ELR (cell line): ENCODE data around the gene SAMD7.

Experiments used
- DNase-seq: peaks from one replicate; pipeline ENCODE4 v3.0.0-alpha.2; 2015; ENCODE audit warnings: low read depth

The SAMD7 gene

DNA sequence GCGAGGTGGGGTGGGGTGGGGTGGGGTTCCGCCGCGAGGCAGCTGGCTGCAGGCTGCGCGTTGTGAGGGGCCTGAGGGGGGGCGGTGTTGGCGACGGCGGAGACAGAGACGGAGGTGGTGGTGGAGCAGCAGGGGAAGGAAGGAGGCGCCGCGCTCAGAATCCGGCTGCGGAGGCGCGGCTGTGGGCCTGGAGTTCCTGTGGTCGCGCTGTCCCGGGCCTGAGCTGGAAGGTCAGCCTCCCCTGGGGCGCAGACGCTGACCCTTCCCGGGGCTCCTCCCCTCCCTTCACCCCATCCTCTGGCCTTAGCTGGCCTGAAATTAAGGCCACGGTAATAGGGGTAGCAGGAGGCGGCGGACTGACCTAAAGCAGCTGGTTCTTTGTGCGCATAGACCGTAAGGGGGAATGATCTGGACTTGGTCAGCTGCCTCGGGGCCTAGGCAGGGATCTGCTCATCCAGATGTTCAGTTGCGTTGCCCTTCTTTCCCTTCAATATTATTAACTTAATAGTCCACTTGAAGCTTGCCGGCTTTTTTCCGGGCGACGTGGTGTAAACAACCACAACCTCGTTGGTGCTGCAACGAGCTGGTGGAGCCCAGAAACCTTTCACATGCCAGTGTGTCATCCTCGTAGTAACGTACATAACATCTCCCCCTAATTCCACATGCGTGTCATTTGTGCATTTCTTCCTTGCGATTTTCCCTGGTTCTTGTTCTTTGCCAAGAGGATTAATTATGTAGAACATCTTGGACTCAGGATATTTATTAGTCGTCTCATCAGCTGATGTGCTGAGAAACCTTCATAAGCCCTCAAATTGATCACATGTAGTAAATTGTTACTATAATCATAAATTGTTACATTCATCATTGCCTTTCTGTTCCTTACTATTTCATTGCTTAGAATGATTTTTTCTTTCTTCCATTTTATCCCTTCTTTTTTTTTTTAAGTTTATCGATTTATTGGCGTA lies 55.9 kb downstream of the SAMD7 start:
- peak; percentile 71 for DNase-seq

DNA sequence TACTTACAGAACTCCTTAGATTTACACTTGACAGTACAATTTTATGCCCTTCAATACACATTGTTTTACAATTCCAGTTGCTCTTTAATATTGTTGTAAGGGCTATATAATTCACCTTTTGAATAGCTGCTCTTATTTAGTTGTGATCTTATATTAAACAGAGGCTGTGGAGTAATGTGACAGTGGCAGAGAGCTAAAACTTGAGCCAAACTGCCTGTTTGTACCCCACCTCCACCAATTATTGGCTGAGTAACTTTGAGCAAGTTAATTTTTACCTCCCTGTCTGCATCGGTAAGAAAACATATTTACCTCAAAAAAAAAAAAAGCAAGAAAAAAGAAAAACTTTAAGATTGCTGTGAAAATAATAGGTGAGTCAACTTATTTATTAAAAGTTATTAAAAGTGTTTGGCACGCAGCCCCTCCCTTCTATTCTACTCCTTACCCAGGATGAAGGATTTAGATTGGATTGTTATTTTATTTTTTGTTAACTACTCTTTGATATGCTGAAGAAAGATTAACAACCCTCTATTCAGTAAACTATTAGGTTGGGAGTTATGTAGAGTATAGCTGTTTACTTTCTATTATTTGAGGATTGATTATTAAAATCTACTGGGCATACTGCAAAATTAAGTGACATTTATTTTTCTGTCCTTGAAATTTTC lies 57.0 kb downstream of the SAMD7 start:
- no peak for DNase-seq

DNA sequence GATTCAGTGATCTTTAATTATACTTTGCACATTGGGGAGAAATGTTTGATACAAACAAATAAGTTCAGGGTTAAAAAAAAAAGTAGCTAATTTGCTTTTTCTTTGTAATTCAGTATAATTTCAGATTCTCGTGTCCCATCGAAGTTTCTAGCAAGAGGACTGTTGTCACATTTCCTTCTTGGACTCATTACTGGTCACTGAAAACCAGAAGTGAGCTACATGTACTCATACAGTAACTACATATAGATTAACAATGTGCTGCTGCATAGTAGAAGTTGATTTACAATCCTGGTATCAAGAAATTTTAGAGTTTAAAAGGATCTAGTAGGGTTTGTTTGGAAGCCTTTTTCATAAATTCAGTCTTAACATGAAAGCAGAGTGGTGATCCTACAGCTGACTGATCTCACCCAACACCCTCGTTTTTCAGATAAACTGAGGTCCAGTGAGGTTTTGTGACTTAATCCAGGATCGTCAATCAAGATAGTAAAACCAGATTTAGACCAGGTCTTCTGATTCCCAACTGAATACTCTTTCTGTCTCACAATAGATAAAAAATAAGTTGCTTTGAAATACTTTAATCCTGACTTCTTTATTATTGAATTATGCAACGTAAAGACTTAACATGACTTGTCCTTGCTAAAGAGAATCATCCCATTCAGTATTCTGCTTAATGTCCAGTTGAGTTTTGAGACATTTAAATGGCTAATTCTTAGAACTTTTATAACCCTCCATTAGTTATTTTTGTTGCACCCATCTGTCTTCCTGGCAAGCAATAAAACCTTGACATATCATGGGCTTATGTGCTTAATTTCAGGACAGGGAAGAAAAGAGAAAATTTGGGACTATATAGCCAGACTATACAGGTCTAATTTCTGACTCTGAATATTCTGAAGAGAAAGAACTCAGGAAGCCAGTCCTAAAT lies 58.1 kb downstream of the SAMD7 start:
- no peak for DNase-seq

DNA sequence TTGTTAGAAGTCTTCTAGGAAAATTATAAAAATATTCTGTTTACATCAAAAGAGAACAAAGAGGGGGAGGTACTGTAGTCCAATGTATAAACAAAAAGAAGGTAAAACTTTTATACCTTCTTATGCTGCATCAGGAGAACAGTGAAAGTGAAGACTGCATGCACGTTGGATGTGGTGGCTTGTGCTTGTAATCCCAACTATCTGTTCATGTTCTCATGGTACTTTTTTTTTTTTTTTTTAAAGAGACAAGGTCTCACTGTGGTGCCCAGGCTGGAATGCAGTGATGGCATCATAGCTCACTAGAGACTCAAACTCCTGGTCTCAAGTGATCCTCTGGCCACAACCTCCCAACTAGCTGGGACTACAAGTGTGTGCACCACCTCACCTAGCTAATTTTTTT lies 59.5 kb downstream of the SAMD7 start:
- no peak for DNase-seq

DNA sequence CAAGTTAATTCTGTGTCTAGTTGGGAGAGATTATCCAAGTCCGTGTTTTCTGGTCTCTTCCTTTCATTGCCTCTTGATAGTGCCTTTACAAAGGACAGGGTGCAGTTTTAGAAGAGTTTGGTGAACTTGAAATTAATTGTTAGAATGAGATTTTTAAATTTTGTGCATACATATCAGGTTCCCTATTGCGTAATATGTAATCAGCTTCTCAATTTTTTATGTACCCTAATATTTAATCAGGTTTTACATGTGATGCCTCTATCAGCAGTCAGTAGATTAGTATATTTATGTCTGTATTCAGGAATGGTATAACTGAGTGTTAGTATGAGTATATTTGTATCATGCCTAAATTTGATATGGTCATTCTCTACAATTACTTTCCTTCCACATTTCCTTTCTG lies 60.1 kb downstream of the SAMD7 start:
- DNase-seq: no peak

DNA sequence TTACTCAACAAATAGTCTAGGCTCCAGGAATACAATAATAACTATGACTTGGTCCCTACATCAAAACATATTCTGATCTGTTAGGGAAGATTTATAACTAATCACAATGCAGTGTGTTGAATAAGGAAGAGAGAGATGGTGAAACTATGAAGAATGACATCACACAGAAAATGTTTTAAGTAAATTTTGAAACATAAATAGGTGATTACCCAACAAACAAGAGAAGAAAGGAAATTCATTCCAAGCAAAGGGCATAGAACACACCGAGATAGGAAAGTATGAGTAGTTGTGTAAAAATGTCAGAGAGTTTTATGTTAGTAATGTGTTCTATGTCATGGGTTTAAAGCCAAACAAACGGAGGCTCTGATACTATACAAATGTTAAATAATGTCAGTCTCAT lies 68.7 kb downstream of the SAMD7 start:
- peak; percentile 64 for DNase-seq

DNA sequence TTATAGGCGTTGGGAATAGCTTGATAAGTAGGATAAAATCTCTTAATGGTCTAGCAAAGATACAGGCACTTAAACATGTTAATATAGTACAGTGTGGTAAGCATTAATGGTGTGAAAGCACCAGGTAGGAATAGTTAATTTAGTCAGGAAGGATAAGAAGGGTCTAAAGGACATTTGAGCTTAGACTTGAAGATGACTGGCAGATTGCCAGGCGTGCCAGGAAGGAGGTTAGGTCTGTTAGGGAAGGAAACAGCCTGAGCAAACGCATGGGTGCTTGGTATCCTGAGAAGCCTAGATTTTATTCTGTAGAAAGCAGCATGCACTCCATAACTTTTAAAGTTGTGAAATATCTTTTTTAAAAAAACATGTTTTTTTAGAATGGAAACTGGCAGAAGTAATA lies 72.9 kb downstream of the SAMD7 start:
- no peak for DNase-seq
